GM21576 (cell line): ENCODE data around the gene MACF1.

Source experiments
- ATAC-seq: cut with Tn5 transposase; IDR thresholded peaks from one replicate; pipeline ENCODE4 v1.9.1; 2021; ENCODE audit warnings: mild to moderate bottlenecking, moderate library complexity; ENCODE audit not compliant: unreplicated experiment

Gene MACF1

GRCh38 chr1:39292401-39292800, 87.9 kb downstream of the MACF1 start:
- ATAC-seq: no peak

- ATAC-seq: no peak
Measured at GRCh38 chr1:39293375-39294070, 89.0 kb downstream of the MACF1 start.

GRCh38 chr1:39294531-39294930, 90.0 kb downstream of the MACF1 start:
- no peak for ATAC-seq

GRCh38 chr1:39295901-39296300, 91.4 kb downstream of the MACF1 start:
- ATAC-seq: no peak

GRCh38 chr1:39297551-39297950, 93.1 kb downstream of the MACF1 start:
- ATAC-seq: no peak

- ATAC-seq: no peak
Measured at GRCh38 chr1:39301606-39302005, 97.1 kb downstream of the MACF1 start.

GRCh38 chr1:39305555-39305954, 101.1 kb downstream of the MACF1 start:
- no peak for ATAC-seq

- ATAC-seq: no peak
Measured at GRCh38 chr1:39310015-39310414, 105.5 kb downstream of the MACF1 start.

- ATAC-seq: no peak
Measured at GRCh38 chr1:39310691-39311090, 106.2 kb downstream of the MACF1 start.

GRCh38 chr1:39317111-39317510, 112.6 kb downstream of the MACF1 start:
- ATAC-seq: no peak

- no peak for ATAC-seq
Measured at GRCh38 chr1:39317910-39318633, 113.6 kb downstream of the MACF1 start.

GRCh38 chr1:39321979-39322378, 117.5 kb downstream of the MACF1 start:
- no peak for ATAC-seq

GRCh38 chr1:39322431-39322830, 117.9 kb downstream of the MACF1 start:
- ATAC-seq: no peak

GRCh38 chr1:39324888-39325287, 120.4 kb downstream of the MACF1 start:
- no peak for ATAC-seq

GRCh38 chr1:39326836-39327235, 122.3 kb downstream of the MACF1 start:
- no peak for ATAC-seq

GRCh38 chr1:39328095-39328494, 123.6 kb downstream of the MACF1 start:
- no peak for ATAC-seq

GRCh38 chr1:39328586-39329121, 124.2 kb downstream of the MACF1 start:
- ATAC-seq: no peak

GRCh38 chr1:39331647-39332046, 127.2 kb downstream of the MACF1 start:
- ATAC-seq: no peak

GRCh38 chr1:39332291-39332690, 127.8 kb downstream of the MACF1 start:
- ATAC-seq: no peak

GRCh38 chr1:39332828-39333227, 128.3 kb downstream of the MACF1 start:
- no peak for ATAC-seq

- no peak for ATAC-seq
Measured at GRCh38 chr1:39333296-39333695, 128.8 kb downstream of the MACF1 start.

GRCh38 chr1:39335216-39335615, 130.7 kb downstream of the MACF1 start:
- no peak for ATAC-seq
